Measurements from ENCODE around the gene MALT1.

DNA sequence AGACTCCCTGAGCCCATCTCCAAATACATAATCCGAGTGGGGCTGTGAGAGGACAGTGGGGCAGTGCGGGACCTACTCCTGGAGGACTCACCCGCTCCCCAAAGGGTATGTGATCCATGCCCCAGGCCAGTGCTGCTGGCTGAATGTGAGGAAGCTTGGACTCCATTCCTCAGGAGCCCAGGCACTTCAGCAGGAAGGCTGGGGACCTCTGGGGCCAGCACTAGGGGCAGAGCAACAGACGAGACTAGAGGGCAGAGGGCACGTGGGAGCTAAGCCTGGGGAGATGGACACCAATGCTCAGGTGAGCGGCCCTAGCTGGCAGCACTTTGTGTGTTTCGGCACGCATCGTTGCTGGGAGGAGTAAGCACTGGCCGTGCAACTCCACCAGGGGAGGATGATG, 84.9 kb downstream of the MALT1 start:
- no peak for TF ChIP-seq EP300 (IDR thresholded peaks at IDR 0.05)
- TF ChIP-seq, protein P1, sequence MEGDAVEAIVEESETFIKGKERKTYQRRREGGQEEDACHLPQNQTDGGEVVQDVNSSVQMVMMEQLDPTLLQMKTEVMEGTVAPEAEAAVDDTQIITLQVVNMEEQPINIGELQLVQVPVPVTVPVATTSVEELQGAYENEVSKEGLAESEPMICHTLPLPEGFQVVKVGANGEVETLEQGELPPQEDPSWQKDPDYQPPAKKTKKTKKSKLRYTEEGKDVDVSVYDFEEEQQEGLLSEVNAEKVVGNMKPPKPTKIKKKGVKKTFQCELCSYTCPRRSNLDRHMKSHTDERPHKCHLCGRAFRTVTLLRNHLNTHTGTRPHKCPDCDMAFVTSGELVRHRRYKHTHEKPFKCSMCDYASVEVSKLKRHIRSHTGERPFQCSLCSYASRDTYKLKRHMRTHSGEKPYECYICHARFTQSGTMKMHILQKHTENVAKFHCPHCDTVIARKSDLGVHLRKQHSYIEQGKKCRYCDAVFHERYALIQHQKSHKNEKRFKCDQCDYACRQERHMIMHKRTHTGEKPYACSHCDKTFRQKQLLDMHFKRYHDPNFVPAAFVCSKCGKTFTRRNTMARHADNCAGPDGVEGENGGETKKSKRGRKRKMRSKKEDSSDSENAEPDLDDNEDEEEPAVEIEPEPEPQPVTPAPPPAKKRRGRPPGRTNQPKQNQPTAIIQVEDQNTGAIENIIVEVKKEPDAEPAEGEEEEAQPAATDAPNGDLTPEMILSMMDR (IDR thresholded peaks at IDR 0.05) = no peak
- TF ChIP-seq POLR2AphosphoS5 (IDR thresholded peaks at IDR 0.05) = no peak

Data from esophagus muscularis mucosa (tissue), 4 donors.